Bronchial epithelial cell (primary cell): ENCODE data around the gene MSH5. TPM values are rescaled to one million over a fixed set of nuclear protein-coding genes. Genes with fewer than 3 reads are reported as not detected.
A peak's percentile ranks its signal among the peaks of the same experiment; 100 is the strongest.

Source experiments
- DNase-seq: peaks from one replicate; pipeline ENCODE4 v3.0.0-alpha.2; 2010; ENCODE audit warnings: low read depth
- FAIRE-seq: peaks from 2 replicates; lab custom pipeline; 2011; peaks lifted over from hg19 to GRCh38; lab: Jason Lieb, UNC
- H3K27me3 ChIP-seq: 2 replicates; pipeline ENCODE4 v1.5.1; 2011; ENCODE audit warnings: low read length; ENCODE audit not compliant: control insufficient read depth, insufficient read depth
- H3K36me3 ChIP-seq: 2 replicates; pipeline ENCODE4 v1.5.1; 2011; ENCODE audit warnings: low read length; ENCODE audit not compliant: control insufficient read depth, insufficient read depth
- H3K4me3 ChIP-seq: 2 replicates; pipeline ENCODE4 v1.5.1; 2011; ENCODE audit warnings: mild to moderate bottlenecking, low read depth, low read length, control low read depth
- total RNA-seq: library from RNA; depleted of rRNA; stranded (reverse); fragments of >200 nt; gene quantifications from 2 replicates; pipeline ENCODE4 v1.2.1, GENCODE V29; 2014
- TF ChIP-seq, protein P1 (sequence below): IDR thresholded peaks from 2 replicates; pipeline ENCODE4 v1.5.1; 2011; ENCODE audit warnings: mild to moderate bottlenecking, moderate library complexity, low read length, control low read depth, inconsistent platforms; ENCODE audit not compliant: insufficient read depth, severe bottlenecking

Gene MSH5
- total RNA-seq, 1 donor from 2014 or later: 3.4 TPM

DNA sequence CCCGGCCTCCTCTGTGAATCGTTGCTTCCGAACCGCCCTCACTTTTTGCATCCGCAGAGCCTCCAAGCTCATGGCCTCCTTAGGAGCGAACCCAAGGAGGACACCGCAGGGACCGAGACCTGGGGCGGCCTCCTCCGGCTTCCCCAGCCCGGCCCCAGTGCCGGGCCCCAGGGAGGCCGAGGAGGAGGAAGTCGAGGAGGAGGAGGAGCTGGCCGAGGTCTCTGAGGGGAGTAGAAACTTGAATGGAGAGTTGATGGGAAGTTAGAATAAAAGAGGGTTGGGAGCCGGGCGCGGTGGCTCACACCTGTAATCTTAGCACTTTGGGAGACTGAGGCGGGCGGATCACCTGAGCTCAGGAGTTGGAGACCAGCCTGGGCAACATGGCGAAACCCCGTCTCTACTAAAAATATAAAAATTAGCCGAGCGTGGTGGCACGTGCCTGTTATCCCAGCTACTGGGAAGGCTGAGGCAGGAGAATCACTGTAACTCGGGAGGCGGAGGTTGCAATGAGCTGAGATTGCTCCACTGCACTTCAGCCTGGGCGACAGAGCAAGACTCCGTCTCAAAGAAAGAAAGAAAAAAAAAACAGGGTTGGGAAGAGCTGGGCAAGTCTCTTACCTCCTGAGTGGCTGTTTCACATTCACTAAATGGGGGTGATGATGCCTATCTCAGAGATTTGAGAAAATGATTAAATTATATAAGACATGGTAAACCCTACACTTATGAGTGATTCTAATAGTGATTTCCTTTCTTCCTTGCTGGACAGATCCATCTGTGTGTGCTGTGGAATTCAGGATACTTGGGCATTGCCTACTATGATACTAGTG is 805 bp downstream of the MSH5 start:
- no peak for FAIRE-seq
- TF ChIP-seq, protein P1, sequence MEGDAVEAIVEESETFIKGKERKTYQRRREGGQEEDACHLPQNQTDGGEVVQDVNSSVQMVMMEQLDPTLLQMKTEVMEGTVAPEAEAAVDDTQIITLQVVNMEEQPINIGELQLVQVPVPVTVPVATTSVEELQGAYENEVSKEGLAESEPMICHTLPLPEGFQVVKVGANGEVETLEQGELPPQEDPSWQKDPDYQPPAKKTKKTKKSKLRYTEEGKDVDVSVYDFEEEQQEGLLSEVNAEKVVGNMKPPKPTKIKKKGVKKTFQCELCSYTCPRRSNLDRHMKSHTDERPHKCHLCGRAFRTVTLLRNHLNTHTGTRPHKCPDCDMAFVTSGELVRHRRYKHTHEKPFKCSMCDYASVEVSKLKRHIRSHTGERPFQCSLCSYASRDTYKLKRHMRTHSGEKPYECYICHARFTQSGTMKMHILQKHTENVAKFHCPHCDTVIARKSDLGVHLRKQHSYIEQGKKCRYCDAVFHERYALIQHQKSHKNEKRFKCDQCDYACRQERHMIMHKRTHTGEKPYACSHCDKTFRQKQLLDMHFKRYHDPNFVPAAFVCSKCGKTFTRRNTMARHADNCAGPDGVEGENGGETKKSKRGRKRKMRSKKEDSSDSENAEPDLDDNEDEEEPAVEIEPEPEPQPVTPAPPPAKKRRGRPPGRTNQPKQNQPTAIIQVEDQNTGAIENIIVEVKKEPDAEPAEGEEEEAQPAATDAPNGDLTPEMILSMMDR: no peak
- no peak for DNase-seq
- Histone ChIP-seq H3K36me3 (peaks cover 3% of the 10 kb centered on the region), H3K4me3 (peak overlapping the region; percentile 62), H3K27me3 (no peaks in the 10 kb centered on the region)

DNA sequence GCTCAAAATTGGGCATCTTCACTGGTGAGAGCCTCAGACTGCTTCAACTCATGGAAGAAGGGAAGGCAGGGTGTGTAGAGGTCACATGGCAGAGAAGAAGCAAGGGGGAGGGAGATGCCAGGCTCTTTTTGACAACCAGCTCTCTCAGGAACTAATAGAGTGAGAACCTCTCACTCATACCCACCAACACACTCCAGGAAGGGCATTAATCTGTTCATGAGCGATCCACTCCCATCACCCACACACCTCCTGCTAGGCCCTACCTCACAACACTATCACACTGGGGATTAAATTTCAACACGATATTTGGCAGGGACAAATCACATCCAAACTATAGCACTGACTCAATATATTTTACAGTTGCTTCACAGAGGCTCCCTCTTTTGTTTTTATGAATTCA is 2.0 kb downstream of the MSH5 start:
- Histone ChIP-seq H3K36me3 (peaks cover 3% of the 10 kb centered on the region), H3K27me3 (no peaks in the 10 kb centered on the region), H3K4me3 (no peak overlapping the region)
- TF ChIP-seq, protein P1: no peak
- DNase-seq: no peak
- FAIRE-seq: no peak

DNA sequence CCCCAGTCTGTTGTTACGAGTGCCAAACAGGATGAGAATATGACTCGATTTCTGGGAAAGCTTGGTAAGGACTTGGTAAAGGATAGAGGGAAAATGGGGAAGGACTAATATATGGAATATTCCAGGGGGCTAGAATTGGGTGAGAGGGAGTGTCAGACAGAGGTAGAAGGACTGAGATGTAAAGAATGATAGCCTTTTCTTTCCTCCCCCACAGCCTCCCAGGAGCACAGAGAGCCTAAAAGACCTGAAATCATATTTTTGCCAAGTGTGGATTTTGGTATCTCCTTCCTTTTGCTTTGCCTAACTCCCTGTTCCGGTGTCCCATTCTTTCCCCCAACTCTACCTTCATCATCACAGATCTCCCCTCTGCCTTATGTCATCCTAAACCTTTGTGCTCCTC is 3.1 kb downstream of the MSH5 start:
- no peak for DNase-seq
- Histone ChIP-seq H3K27me3 (no peaks in the 10 kb centered on the region), H3K4me3 (no peak overlapping the region), H3K36me3 (peaks cover 5% of the 10 kb centered on the region)
- FAIRE-seq: no peak
- TF ChIP-seq, protein P1: no peak

DNA sequence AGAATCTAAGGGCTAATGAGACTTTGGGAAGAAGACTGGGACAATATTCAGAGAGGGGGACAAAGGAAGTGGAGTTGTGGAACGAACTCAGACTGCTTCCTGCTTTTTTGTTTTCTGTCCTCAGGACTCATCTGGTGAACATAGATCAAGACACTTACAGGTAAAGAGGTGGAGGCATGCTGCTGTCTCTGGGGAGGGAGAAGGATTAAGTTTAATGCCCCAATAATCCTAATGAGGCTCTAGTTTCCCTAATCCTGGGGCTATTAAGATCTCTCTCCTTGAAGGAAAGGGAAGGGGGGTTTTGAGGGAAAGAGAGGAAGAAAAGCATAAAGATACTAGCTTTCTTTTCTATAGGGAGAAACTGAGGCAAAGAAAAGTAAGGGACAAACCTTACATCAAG is 4.6 kb downstream of the MSH5 start:
- no peak for DNase-seq
- FAIRE-seq: no peak
- TF ChIP-seq, protein P1: no peak
- H3K4me3 ChIP-seq: no peak overlapping the region
- H3K27me3 ChIP-seq: no peaks in the 10 kb centered on the region
- H3K36me3 ChIP-seq: peaks cover 5% of the 10 kb centered on the region

DNA sequence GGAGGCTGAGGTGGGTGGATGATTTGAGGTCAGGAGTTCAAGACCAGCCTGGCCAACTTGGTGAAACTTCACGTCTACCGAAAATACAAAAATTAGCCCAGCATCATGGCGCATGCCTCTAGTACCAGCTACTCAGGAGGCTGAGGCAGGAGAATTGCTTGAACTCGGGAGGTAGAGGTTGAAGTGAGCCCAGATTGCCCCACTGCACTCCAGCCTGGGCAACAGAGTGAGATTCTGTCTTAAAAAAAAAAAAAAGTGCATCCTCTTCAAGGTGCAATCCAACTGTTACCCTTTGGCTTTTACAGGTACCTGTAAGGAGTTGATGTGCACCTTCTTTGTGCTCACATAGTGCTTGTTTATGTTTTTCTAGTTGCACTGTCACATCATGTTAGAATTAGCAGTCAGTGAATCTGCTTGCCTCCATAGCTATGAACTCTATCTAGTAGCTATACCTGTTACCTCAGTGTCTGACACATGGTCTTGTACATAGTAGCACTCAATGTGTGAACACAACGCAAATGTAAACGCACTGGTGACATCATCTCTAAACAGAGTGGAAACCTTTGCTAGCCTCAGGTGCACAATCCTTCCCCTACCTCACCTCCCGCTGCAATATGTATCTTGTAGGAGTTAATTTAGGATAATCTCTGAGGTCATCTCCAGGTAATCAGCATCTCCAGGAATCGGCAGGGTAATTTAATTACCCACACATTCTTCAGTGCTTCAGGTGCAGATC is 9.7 kb downstream of the MSH5 start:
- FAIRE-seq (no peak), DNase-seq (no peak)
- peaks cover 2% of the 10 kb centered on the region for H3K36me3 ChIP-seq
- H3K27me3 ChIP-seq: no peaks in the 10 kb centered on the region
- TF ChIP-seq, protein P1: no peak
- no peak overlapping the region for H3K4me3 ChIP-seq
